ENCODE results near the gene VGLL4. TPM values are rescaled to one million over a fixed set of nuclear protein-coding genes. Genes with fewer than 3 reads are reported as not detected.

The VGLL4 gene
- total RNA-seq, 1 experiment from 2014 or later = 46.1 TPM

GRCh38 chr3:11570789-11571495, 72.8 kb downstream of the VGLL4 start:
- no peaks in the 10 kb centered on the region for H3K4me1 Mint-ChIP-seq (ENCODE audit: low read depth, unreplicated experiment)
- DNase-seq = no peak
- ChIA-PET POLR2A (no interaction called here), CTCF (no interaction called here)
- H3K36me3 Mint-ChIP-seq (ENCODE audit: insufficient read depth, unreplicated experiment) = peaks cover 42% of the 10 kb centered on the region
- H3K36me3 ChIP-seq (ENCODE audit: control insufficient read depth, insufficient read depth, low read length) = no peaks in the 10 kb centered on the region
- no peaks in the 10 kb centered on the region for H3K27me3 ChIP-seq (replicated peaks; ENCODE audit: control insufficient read depth, insufficient read depth, low read length)
- no peaks in the 10 kb centered on the region for H3K27me3 Mint-ChIP-seq (ENCODE audit: insufficient read depth, unreplicated experiment)
- intact Hi-C loops (cut with micrococcal nuclease; ENCODE audit: unreplicated experiment) = no loop called here
- H3K9me3 Mint-ChIP-seq (ENCODE audit: unreplicated experiment) = no peaks in the 10 kb centered on the region
- no peak overlapping the region for H3K4me3 ChIP-seq (ENCODE audit: low read depth, low read length)
- H3K9me3 ChIP-seq = no peaks in the 10 kb centered on the region
- H3K27ac Mint-ChIP-seq (ENCODE audit: unreplicated experiment) = no peak overlapping the region
- TF ChIP-seq CTCF (IDR thresholded peaks at IDR 0.05; ENCODE audit: insufficient read depth in 1 of 2, low read depth in 1 of 2, low read length in 1 of 2, severe bottlenecking in 1 of 2, unreplicated experiment in 1 of 2) = no peak
- H3K4me1 ChIP-seq = no peaks in the 10 kb centered on the region
- BruUV-seq (replicated peaks) = no TSS peak
- H3K4me3 Mint-ChIP-seq (ENCODE audit: unreplicated experiment) = no peak overlapping the region

GRCh38 chr3:11570251-11570650, 73.5 kb downstream of the VGLL4 start:
- Histone ChIP-seq H3K4me3 (ENCODE audit: low read depth, low read length) (no peak overlapping the region), H3K4me1 (no peaks in the 10 kb centered on the region), H3K36me3 (ENCODE audit: control insufficient read depth, insufficient read depth, low read length) (no peaks in the 10 kb centered on the region), H3K27me3 (replicated peaks; ENCODE audit: control insufficient read depth, insufficient read depth, low read length) (no peaks in the 10 kb centered on the region), H3K9me3 (no peaks in the 10 kb centered on the region)
- H3K4me3 Mint-ChIP-seq (ENCODE audit: unreplicated experiment) = no peak overlapping the region
- DNase-seq = no peak
- no peaks in the 10 kb centered on the region for H3K27me3 Mint-ChIP-seq (ENCODE audit: insufficient read depth, unreplicated experiment)
- POLR2A ChIA-PET = no interaction called here
- no TSS peak for BruUV-seq (replicated peaks)
- peaks cover 42% of the 10 kb centered on the region for H3K36me3 Mint-ChIP-seq (ENCODE audit: insufficient read depth, unreplicated experiment)
- TF ChIP-seq CTCF (IDR thresholded peaks at IDR 0.05; ENCODE audit: insufficient read depth in 1 of 2, low read depth in 1 of 2, low read length in 1 of 2, severe bottlenecking in 1 of 2, unreplicated experiment in 1 of 2) = no peak
- no peaks in the 10 kb centered on the region for H3K4me1 Mint-ChIP-seq (ENCODE audit: low read depth, unreplicated experiment)
- intact Hi-C loops (cut with micrococcal nuclease; ENCODE audit: unreplicated experiment) = no loop called here
- H3K27ac Mint-ChIP-seq (ENCODE audit: unreplicated experiment) = no peak overlapping the region
- no peaks in the 10 kb centered on the region for H3K9me3 Mint-ChIP-seq (ENCODE audit: unreplicated experiment)
- CTCF ChIA-PET = no interaction called here

GRCh38 chr3:11569156-11569741, 74.5 kb downstream of the VGLL4 start:
- POLR2A ChIA-PET = no interaction called here
- H3K4me3 Mint-ChIP-seq (ENCODE audit: unreplicated experiment) = no peak overlapping the region
- intact Hi-C loops (cut with micrococcal nuclease; ENCODE audit: unreplicated experiment) = no loop called here

More at GRCh38 chr3:11569156-11569741, 74.5 kb downstream of the VGLL4 start:
- Histone ChIP-seq H3K27me3 (replicated peaks; ENCODE audit: control insufficient read depth, insufficient read depth, low read length) (no peaks in the 10 kb centered on the region), H3K4me1 (no peaks in the 10 kb centered on the region), H3K9me3 (no peaks in the 10 kb centered on the region), H3K4me3 (ENCODE audit: low read depth, low read length) (no peak overlapping the region), H3K36me3 (ENCODE audit: control insufficient read depth, insufficient read depth, low read length) (no peaks in the 10 kb centered on the region)
- no TSS peak for BruUV-seq (replicated peaks)
- no peak for DNase-seq
- Mint-ChIP-seq H3K27me3 (ENCODE audit: insufficient read depth, unreplicated experiment) (no peaks in the 10 kb centered on the region), H3K36me3 (ENCODE audit: insufficient read depth, unreplicated experiment) (peaks cover 42% of the 10 kb centered on the region), H3K27ac (ENCODE audit: unreplicated experiment) (peak overlapping the region; percentile 24), H3K9me3 (ENCODE audit: unreplicated experiment) (no peaks in the 10 kb centered on the region), H3K4me1 (ENCODE audit: low read depth, unreplicated experiment) (no peaks in the 10 kb centered on the region)
- CTCF ChIA-PET = no interaction called here
- no peak for TF ChIP-seq CTCF (IDR thresholded peaks at IDR 0.05; ENCODE audit: insufficient read depth in 1 of 2, low read depth in 1 of 2, low read length in 1 of 2, severe bottlenecking in 1 of 2, unreplicated experiment in 1 of 2)

All from Caco-2 (cell line).